HG03378 (cell line): ENCODE results near the gene PLA2G4E.

Experiments
- ATAC-seq: cut with Tn5 transposase; IDR thresholded peaks from one replicate; pipeline ENCODE4 v1.9.1; 2021; ENCODE audit warnings: mild to moderate bottlenecking, moderate library complexity; ENCODE audit not compliant: unreplicated experiment

The PLA2G4E gene

DNA sequence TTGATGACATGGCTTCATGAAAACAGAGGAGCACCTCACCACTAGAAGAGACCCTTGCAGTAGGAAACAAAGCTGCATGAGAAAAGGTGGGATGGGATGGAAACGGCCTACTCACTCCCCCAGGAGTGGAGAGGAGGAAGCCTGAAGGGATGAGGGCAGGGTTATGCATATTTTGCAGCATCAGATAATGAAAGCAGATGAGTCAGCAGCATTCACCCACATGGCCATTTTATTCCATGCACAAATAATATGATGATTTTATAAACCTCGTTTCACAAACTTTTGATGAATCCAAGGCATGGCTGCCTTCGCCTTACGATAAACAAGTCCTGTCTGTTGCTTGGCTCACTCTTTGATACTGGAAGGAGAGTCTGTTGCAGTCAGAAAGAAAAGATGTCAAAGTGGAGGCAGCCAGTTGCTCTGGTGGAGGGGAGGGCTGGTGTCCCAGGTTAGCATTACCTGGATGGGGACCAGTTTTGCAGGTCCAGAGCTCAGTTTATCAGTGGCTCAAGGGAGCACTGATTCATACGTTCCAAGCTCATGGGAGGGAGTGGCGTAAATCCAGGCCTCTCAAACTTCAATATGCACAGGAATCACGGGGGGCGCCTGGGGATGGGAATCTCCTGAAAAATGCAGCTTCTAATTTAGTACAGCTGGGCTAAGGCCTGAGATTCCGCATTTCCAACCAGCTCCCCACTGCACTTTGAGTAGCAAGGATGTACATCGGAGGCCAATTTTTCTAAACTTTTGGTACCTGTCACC lies 39.3 kb downstream of the PLA2G4E start:
- ATAC-seq = no peak

DNA sequence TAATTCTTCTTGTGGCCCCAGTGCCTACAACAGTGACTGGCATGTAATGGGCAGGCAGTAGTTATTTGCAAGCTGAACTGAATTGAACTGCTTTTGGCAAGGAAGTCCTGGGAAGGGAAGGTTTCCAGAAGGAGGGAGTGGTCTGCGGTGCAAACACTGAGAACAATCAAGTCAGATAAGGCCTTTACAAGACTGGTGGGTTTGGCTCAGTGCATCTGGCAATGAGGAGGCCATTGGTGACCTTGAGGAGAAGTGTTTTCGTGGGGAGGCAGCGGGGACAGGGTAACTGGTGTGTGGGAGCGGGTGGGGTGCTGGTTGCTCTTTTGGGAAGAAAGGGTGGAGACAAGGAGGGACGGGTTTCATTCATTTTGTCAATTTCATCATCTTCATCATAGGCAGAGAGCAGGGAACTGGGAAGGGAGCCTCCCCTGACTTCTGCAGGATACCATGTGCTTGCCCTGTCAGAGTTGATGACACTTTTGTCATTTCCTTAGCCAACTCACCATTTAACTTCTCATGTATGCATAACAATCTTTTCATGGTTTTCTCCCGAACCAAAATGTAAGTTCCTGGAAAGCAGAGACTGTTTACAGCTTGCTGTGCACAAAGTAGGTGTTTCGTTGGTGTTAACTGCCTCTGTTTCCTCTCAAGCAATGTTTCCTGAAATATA lies 40.1 kb downstream of the PLA2G4E start:
- no peak for ATAC-seq

DNA sequence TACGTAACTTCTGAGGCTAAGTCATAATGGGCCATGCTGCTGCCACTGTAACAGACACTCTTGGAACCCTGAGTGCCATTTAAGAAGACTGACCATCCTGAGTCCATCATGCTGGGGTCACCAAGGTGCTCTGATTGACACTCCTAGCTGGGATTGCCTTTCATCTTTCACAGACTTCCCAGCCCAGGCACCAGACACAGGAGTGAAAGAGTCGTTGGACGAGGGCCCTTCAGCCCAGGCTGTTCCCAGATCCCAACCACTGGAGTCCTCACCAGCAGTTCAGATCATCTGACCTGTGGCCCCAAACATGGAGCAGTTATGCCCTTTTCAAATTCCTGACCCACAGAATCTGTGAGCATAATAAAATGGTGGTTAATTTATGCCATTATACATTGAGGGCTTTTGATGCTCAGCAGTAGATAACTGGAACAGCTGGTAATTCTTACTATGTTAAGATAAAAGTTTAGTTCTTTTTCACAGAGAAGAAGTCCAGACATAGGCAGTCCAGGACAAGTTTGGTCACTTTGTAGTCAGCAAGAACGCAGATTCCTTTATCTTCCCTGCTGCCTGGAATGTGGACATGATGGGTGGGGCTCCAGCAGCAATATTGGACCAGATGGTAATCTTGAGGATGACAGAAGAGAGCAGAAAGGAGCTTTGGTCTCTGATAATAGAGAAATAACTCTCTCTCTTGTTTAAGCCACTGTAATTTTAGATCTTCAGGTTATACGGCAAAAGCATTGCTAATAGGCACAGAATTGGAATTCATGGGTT lies 41.2 kb downstream of the PLA2G4E start:
- ATAC-seq = no peak

DNA sequence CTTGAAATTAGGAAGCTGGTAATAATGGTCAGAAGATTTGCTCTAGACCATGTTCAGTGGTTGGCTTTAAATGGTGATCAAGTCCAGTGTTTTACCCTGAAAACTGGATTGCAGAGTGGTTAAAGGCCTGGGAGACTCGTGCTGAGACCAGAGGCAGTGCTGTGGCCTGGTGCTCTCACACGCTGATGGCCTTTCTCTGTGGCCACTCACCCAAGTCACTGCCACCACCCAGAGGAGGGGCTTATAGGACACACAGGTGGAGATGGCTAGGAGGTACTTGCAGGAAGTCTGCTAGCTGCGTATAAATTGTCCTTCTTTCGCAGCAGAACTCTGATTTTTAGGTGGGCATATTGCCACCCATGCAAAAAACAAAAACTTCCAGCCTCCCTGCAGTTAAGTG lies 42.3 kb downstream of the PLA2G4E start:
- no peak for ATAC-seq

DNA sequence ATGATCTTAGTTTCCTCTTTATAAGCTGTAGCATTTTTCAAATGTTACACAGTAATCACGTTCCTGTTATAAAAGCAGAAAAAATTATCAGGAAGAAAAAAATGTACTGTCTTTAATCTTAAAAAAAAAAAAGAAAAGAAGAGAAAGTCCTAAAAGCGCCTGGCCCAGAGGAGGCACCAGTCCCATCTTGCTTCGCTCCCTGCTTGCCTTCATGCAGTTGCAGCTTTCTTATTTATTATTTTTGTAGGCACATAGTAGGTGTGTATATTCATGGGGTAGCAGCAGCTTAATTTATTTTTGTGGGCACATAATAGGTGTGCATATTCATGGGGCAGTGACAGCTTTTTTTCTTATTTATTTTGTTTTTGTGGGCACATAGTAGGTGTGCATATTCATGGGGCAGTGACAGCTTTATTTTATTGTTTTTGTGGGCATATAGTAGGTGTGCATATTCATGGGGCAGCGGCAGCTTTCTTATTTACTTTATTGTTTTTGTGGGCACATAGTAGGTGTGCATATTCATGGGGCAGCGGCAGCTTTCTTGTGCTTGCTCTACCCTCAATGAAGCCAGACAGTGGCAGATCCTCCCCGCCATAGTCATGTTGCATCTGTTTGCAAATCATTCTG lies 43.0 kb downstream of the PLA2G4E start:
- ATAC-seq = no peak

DNA sequence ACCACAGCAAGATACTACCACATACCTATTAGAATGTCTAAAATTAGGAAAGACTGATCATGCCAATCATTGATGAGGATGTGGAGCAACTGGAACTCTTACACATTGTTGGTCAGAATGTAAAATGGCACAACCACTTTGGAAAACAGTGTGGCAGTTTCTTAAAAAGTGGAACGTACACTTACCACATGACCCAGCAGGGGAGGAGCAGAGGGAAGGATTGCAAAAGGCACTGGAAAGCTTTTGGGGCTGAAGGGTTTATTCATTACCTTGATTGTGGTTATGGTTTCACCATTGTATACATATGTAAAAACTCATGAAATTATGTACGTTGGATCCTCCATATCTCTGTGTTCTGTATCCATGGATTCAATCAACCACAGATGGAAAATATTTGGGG lies 45.2 kb downstream of the PLA2G4E start:
- no peak for ATAC-seq

DNA sequence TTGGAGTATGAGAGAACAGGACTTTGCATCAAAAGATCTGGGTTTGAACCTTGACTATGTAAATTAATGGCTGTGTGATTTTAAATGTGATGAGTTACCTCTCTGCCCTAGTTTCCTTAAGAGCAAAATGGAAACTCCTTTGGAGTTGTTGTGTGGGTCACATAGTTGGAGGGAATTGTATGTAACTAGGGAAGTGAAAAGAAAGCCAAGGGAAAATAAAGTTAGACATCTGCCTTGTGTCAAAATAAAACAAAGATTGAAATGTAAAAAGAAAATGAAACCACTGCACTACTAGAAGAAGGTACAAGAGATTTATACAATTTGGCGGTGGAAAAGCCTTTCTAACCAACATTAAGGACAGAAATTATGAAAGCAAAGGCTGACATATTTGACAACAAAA lies 46.8 kb downstream of the PLA2G4E start:
- ATAC-seq = no peak

DNA sequence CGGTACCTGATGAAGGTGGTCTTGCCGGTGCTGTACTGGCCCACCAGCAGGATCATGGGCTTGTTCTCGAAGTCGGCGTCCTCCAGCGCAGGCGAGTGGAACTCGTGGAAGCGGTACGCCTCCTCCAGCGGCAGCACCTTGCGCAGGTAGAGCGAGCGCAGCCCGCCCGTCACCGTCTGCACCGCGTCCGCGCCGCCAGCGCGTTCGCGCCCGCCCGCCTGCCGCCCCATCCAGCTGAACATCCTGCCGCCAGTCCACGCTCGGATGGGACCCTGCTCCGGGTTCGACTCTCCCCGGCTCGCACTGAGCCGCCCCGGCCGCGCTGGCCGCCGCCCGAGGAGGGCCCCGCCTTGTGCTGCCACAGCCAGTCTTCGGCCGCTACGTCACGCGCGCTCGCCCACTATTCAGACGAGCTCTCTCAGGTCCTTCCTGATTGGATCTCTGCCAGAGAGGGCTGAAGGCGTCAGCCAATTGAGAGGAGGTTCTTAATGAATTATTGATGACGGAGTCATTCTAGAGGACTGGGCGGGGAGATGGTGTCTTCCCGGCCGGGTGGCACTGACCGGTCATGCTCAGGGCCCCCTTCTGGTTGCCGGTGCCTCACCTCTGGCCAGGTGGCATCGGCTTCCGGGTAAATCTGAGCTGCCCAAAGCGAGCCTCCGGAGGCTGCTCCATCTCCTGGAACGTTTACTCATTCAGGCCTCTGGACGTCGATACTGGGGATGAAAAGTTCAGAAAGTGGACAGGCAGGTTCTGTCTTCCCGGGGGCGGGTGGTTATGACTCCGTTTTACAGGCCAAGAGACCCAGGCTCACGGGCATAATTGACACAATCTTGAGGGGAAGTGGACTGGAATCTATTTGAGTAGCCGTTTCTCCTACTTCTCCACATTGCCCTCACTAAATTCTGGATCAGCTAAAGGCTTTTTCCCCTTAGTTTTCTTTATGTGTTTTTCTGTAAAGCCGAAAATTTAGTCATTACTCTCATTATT lies 48.3 kb downstream of the PLA2G4E start, which contains the start of gene EHD4:
Gene EHD4, minus strand, starts transcription at position 305 of the 990 bp plus-strand sequence. Its CDS starts 63 bp downstream, at position 242.
- ATAC-seq = peak; percentile 75

DNA sequence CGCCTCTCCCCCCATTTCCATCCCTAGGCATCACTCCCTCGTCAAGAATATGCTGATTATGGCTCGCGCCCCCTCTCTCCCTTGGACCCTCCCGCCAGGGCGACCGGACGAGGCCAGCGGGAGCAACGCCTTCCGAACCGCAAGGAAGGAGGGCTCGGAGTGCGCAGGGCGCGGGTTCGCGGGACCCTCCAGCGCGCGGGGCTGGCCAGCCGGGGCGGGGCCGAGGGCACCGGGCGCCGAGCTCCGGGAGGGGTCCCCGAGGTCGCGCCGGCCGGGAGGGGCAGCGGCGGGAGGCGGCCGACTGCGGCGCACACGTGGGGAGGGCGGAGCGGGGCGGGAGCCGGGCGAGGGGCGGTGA lies 49.0 kb downstream of the PLA2G4E start:
- no peak for ATAC-seq

DNA sequence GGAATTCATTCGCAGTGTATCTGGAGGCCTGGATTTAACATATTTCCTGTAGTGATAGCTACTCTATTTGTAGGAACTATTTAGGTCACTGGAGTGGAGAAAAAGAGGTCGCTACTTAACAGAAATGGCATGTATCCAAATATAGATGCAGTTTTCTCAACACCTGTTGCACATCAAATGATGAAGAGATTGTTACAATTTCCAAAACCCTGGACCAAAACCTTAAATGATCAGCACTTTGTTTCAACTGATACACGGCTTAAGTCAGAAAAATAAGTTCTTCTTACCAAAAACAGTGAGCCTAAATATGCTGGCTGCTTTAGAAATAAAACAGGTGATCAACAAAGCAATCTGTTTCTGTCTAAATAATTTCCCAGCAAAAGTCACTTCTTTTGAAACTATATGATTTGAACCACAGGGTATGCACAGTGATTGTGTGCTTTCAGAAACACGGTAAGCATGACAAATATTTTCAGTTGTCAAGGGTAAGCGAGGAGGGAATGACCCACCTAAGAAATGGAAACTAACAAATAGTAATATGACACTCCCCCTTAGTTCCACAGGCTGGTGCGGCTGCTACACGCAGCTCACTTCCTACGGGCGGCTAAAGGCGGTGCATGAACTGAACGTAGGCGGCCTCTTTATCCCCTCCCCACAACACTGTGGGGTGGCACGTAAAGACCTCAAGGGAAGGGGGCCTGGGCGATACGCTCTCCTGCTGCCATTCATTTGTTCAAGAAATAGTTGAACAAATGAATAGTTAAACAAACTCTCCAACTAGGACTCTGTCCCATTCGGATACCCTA lies 49.5 kb downstream of the PLA2G4E start:
- ATAC-seq = peak; percentile 44

DNA sequence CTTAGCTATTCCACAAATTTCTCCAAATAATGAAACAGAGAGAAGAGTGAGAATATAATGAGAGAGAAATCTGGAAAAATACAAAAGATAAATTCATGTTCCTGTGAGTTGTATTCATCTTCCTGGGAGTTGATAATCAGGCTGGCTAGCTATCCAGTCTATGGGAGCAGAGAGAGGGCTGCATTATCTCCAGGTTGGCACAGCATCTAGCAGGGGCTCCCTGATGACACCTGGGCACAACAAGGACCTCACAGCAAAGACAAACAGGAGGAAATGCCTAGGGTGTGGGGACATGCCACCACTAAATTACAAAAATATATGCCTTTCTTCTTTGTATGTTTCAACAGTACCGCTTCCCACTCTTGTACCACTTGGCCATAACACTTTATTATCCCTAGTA lies 50.4 kb downstream of the PLA2G4E start:
- no peak for ATAC-seq

DNA sequence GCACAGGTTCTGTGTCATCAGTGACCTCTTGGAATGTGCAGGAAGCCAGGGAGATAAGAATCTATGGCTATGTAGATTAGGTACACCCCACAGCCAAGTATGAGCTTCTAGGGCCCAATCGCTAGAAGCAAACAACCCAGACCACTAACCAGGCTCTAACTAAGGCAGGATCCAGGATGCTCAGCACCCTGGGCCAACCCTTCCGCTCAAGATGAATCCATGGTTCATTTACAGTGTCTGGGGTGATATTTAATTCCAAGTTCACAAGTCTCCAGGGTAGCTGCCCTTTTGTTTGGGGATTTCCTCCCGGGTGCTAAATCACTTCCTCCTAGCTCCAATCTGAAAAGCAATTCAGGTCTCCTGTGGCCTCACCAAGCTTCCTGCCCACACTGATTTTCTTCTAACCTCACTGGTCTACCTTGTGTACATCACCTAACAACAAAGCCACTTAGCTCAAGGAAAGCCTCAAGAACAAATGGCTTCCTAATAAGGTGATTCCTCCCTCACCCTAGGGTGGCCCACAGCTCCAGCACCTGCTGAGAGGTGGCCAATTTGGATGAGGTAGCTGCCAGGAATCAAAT lies 50.9 kb downstream of the PLA2G4E start:
- ATAC-seq = no peak

DNA sequence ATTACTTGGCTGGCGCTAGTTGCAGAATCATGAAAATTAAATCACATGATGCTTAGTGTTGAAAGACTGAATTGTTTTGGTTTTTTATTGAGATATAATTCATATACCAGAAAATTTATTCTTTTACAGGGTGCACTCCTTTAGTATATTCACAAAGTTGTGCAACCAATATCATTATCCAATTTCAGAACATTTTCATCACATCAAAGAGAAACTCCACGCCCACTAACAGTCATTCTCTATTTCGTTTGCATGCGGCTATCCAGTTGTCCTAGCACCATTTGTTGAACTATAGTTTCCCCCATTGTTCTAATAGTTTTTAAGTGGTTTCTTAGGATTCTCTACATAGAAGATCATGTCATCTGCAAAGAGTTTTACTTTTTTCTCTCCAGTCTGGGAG lies 52.1 kb downstream of the PLA2G4E start:
- ATAC-seq = no peak

DNA sequence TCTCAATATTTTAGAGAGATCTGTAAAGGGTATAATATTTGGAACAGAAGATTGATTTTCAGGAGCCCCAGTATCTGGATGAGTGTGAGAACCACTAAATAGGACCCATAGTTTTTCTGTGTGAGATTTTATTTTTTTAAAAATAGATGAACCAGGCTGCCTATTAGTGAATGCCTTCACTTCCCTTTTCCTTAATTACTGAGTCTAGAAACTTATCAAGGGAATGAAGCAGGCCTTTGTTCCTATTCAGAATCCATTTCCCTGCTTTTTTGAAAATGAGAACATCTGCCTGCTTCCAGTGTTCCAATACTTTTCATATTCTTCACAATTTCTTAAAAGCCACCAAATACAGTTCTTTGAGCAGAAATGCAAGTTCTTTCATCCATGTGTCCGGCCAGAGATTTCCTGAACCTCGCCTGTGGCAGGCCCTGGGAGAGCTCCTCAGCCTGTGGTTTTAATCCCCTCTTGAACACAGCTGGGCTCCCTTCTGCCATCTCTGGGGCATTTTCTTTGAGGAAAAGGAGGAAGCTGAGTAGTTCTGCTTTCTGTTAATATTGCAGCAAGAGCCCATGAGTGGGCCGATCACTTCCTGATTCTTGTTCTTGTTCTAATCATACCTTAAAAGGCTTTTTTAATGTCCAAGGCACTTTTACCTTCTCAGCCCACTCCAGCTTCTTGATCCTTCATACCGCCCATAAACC lies 53.2 kb downstream of the PLA2G4E start:
- no peak for ATAC-seq

DNA sequence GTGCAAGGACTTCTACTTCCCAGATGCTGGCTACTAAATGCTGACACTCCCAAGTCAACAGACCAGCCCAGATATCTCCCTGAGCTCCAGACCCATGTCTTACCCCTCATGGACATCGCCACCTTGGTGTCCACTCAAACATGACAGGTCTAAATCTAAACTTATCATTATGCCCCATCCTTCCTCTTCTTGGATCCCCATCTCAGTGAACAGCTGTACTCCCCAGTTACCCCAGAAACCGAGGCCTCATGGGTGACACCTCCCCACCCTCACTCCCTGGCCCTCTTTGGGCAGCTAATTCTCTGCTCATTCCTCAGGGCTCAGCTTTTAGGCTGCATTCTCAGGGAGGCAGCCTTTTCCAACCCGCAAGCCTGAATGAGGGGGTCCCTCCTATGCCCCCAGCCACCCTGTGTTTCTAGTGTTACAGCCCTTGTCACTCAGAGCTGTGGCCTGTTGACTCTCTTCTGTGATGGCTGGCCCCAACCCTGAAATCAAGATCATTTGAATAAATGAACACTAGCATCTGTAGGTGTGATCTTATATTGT lies 53.8 kb downstream of the PLA2G4E start:
- no peak for ATAC-seq

DNA sequence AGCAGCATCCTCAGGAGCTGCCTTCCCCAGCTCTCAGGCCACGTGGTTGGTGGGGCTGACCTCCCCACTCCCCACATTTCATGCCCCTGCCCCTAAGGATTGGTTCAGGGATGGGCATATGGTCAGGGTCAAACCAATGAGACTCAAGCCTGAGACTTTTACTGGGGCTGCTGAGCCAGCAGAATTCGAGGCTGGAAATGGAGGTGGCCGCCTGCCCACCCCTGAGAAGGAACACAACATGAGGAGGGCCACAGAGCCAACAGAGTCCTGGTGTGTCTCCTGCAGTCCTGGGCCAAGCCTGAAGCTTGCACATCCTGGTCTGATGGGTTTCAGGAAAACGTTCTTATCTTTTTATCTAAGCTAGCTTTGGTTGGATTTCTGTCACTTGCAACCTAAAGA lies 54.4 kb downstream of the PLA2G4E start:
- no peak for ATAC-seq

DNA sequence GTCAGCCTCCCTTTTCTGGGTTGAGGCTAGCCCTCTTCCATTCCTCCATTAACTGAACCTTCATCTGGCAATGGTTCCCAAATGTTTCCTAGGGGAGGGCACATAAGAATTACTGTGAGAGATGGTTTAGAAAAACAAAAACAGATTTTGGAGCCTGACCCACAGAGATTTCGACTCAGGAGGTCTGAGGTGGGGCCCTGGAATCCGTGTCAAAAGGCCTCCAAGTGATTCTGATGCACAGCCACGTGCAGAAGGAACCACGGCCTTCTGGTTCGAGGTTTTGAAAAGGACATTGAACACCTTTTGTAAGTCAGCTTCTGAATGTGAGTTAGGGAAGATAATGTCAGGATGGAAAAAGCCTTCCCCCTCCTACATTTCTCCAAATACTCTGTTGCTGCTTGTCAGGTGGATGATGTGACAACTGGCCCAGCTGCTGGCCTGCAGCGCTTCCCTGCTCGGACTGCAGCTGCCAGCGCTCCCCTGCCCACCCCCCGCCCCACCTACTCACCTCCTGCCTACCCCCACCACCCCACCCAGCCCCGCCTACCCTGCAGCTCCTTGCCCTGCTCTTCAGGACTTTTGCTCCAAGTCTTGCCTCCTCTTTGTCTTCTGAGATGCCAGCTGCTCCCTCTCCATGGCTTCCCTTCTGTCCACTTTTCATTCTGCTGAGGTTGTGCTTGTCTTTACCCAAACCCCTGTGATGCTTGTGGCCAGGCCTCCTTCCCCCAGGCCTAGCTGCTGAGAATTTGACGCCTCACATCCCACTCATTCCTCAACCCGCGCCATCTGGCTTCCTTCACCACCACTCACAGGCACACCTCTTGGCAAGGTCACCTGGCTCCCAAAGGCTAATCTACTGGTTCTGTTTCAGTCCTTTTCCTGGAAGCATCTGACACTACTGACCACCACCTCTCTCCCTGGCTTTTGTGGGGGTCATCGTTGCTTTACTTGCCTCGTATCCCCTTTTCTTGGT lies 55.1 kb downstream of the PLA2G4E start:
- no peak for ATAC-seq
